B cell (primary cell): ENCODE data around the gene LRRC8E. TPM values are rescaled to one million over a fixed set of nuclear protein-coding genes. Genes with fewer than 3 reads are reported as not detected.

Source experiments
- ATAC-seq: fragments of 200-7000 bp; cut with Tn5 transposase; one replicate; pipeline ENCODE4 v1.10.0; 2021; ENCODE audit warnings: low read depth, mild to moderate bottlenecking, moderate number of reproducible peaks, moderate library complexity
- CTCF ChIA-PET: fragments of 350-600 bp; sonication (Branson Sonifier 250); formaldehyde crosslinking; loops from one replicate; lab custom pipeline; 2021; ENCODE audit warnings: antibody characterized with exemption, inconsistent platforms; lab: Charles Lee
- POLR2A ChIA-PET: fragments of 350-600 bp; sonication (Branson Sonifier 250); formaldehyde crosslinking; loops from one replicate; lab custom pipeline; 2021; ENCODE audit warnings: antibody characterized with exemption; lab: Charles Lee
- DNase-seq: peaks from one replicate; pipeline ENCODE4 v3.0.0; 2013
- H2AFZ ChIP-seq: 2 replicates; pipeline ENCODE4 v1.6.1; 2012; ENCODE audit warnings: mild to moderate bottlenecking, low read depth, low read length; ENCODE audit not compliant: insufficient read depth, poor library complexity, severe bottlenecking
- H3K27ac ChIP-seq, 2 donors: 1 replicate in 1 of 2; 2 replicates in 1 of 2; pipeline ENCODE4 v1.5.1; 2012 to 2013; ENCODE audit warnings: low read length in 2 of 2, mild to moderate bottlenecking in 2 of 2, moderate library complexity in 1 of 2
- H3K27me3 ChIP-seq, 4 experiments: fragments of 200-600 bp in 1 of 4; sonication (generic) in 1 of 4; replicated peaks in 1 of 4; 1 replicate in 2 of 4; 2 replicates in 2 of 4; pipeline versions ENCODE4 v1.6.1 to v1.7.0; 2013 to 2016; ENCODE audit warnings: low read length in 3 of 4, mild to moderate bottlenecking in 2 of 4, mixed read lengths in 1 of 4, moderate library complexity in 1 of 4; ENCODE audit not compliant: insufficient read depth in 4 of 4, control insufficient read depth in 3 of 4; ENCODE audit errors: control extremely low read depth in 1 of 4
- H3K36me3 ChIP-seq, 2 experiments: replicated peaks in 1 of 2; 1 replicate in 1 of 2; 2 replicates in 1 of 2; pipeline versions ENCODE4 v1.6.1 to v1.7.1; 2013; ENCODE audit warnings: low read length in 1 of 2; ENCODE audit not compliant: insufficient read depth in 2 of 2, control insufficient read depth in 1 of 2; ENCODE audit errors: control extremely low read depth in 1 of 2, extremely low read depth in 1 of 2
- H3K4me1 ChIP-seq, 2 donors: fragments of 200-600 bp in 1 of 2; sonication (generic) in 1 of 2; 1 replicate in 1 of 2; 2 replicates in 1 of 2; pipeline versions ENCODE4 v1.5.1 to v1.6.1; 2013 to 2017; ENCODE audit warnings: low read length in 2 of 2; ENCODE audit not compliant: control insufficient read depth in 2 of 2, insufficient read depth in 2 of 2
- H3K4me2 ChIP-seq: replicated peaks from 2 replicates; pipeline ENCODE3; 2012; ENCODE audit warnings: mild to moderate bottlenecking, low read depth, low read length; ENCODE audit not compliant: poor library complexity, severe bottlenecking
- H3K4me3 ChIP-seq, 5 experiments: fragments of 200-600 bp in 1 of 5; sonication (generic) in 1 of 5; 1 replicate in 3 of 5; 2 replicates in 2 of 5; pipeline versions ENCODE4 v1.5.1 to v1.7.0; 2011 to 2016; ENCODE audit warnings: low read length in 4 of 5, mild to moderate bottlenecking in 4 of 5, low read depth in 2 of 5, control low read depth in 1 of 5, moderate library complexity in 1 of 5; ENCODE audit not compliant: insufficient read depth in 1 of 5; ENCODE audit errors: control extremely low read depth in 1 of 5, extremely low read depth in 1 of 5
- H3K79me2 ChIP-seq: fragments of 200-600 bp; sonication (generic); one replicate; pipeline ENCODE4 v1.6.0; 2016; ENCODE audit warnings: low read length; ENCODE audit not compliant: control insufficient read depth, insufficient read depth
- H3K9ac ChIP-seq: fragments of 200-600 bp; sonication (generic); 2 replicates; pipeline ENCODE4 v1.6.1; 2017; ENCODE audit warnings: mild to moderate bottlenecking, low read length, moderate library complexity
- H3K9me3 ChIP-seq, 3 donors: one replicate each; pipeline versions ENCODE4 v1.6.1 to v1.7.1; 2013; ENCODE audit warnings: low read length in 2 of 3; ENCODE audit not compliant: control insufficient read depth in 2 of 3, insufficient read depth in 1 of 3; ENCODE audit errors: control extremely low read depth in 1 of 3
- H4K20me1 ChIP-seq: 2 replicates; pipeline ENCODE4 v1.6.0; 2012; ENCODE audit warnings: mild to moderate bottlenecking, low read length; ENCODE audit not compliant: insufficient read depth, control insufficient read depth, poor library complexity, severe bottlenecking
- H3K27ac Mint-ChIP-seq: one replicate; pipeline ENCODE4 v1.8.0; 2021; ENCODE audit warnings: mixed read lengths
- H3K27me3 Mint-ChIP-seq: one replicate; pipeline ENCODE4 v1.8.0; 2021; ENCODE audit warnings: mixed read lengths
- H3K4me1 Mint-ChIP-seq: one replicate; pipeline ENCODE4 v1.8.0; 2021; ENCODE audit warnings: mixed read lengths
- H3K4me3 Mint-ChIP-seq: one replicate; pipeline ENCODE4 v1.8.0; 2021; ENCODE audit warnings: mixed read lengths
- H3K9me3 Mint-ChIP-seq: one replicate; pipeline ENCODE4 v1.8.0; 2022; ENCODE audit warnings: mixed read lengths; ENCODE audit not compliant: insufficient read depth
- CTCF ChIP-seq: fragments of 200-600 bp; IDR thresholded peaks from one replicate; pipeline ENCODE4 v1.8.0; 2022; ENCODE audit warnings: antibody characterized with exemption, mild to moderate bottlenecking
- EZH2 ChIP-seq: IDR thresholded peaks from 2 replicates; pipeline ENCODE4 v1.6.1; 2012; ENCODE audit warnings: borderline replicate concordance, low read depth, mild to moderate bottlenecking, moderate library complexity, low read length; ENCODE audit not compliant: insufficient read depth, poor library complexity, severe bottlenecking
- WGBS: methylation state at CpG from one replicate; pipeline ENCODE4 v1.1.5; 2013; ENCODE audit warnings: missing lambda C conversion rate; ENCODE audit not compliant: insufficient coverage; 5-methylcytosine and 5-hydroxymethylcytosine counted together
- intact Hi-C: fragments of 100-400 bp; cut with micrococcal nuclease; formaldehyde crosslinking; loops from one replicate; pipeline ENCODE4 v1.10.0; 2022
- polyA plus RNA-seq: library from polyadenylated mRNA; depleted of rRNA; stranded (reverse); fragments of >200 nt; gene quantifications from 2 replicates; pipeline ENCODE4 v1.2.3, GENCODE V29; 2012
- total RNA-seq, 2 donors: library from RNA; stranded (reverse); fragments of 120-200 nt in 1 of 2; gene quantifications; 1 replicate in 1 of 2; 2 replicates in 1 of 2; pipeline versions ENCODE4 v1.2.3 to v1.2.4, GENCODE V29; 2013 to 2022

LRRC8E gene
- total and polyA plus RNA-seq, 2 donors (not counting 1 experiment from before 2014, with no cell fraction given) = not detected

- Mint-ChIP-seq H3K4me1 (peaks cover 28% of the 10 kb centered on the region), H3K27me3 (peaks cover 3% of the 10 kb centered on the region), H3K27ac (no peak overlapping the region), H3K4me3 (no peak overlapping the region), H3K9me3 (no peaks in the 10 kb centered on the region)
- no peak overlapping the region for H3K27ac ChIP-seq
- H3K9ac ChIP-seq = no peak overlapping the region
- H2AFZ ChIP-seq = no peak overlapping the region
- H4K20me1 ChIP-seq = peaks cover 18% of the 10 kb centered on the region
- ATAC-seq = no peak
- CTCF ChIA-PET = interaction anchor here (1.0 to 1.8 kb wide), 3 partner anchors 25 to 102 kb away, joined by 4 read pairs; no protein-coding TSS in a partner anchor
- peaks cover 0 to 7% (median 0%) of the 10 kb centered on the region in 3 donors for H3K9me3 ChIP-seq
- H3K4me1 ChIP-seq = peaks cover 20 to 21% of the 10 kb centered on the region in 2 donors
- H3K36me3 ChIP-seq = peaks cover 0 to 5% of the 10 kb centered on the region in 2 experiments
- 100% methylated on average over 2 of the region's 3 CpGs for WGBS
- no peak overlapping the region for H3K4me2 ChIP-seq
- intact Hi-C loops = no loop called here
- POLR2A ChIA-PET = no interaction called here
- H3K79me2 ChIP-seq = peaks cover 27% of the 10 kb centered on the region
- no peak for TF ChIP-seq CTCF
- TF ChIP-seq EZH2 = no peak
- no peak for DNase-seq
- H3K4me3 ChIP-seq = no peak overlapping the region
- no peaks in the 10 kb centered on the region for H3K27me3 ChIP-seq
Measured at GRCh38 chr19:7900931-7901330, 12.6 kb downstream of the LRRC8E start.

- POLR2A ChIA-PET = interaction anchor here (0.7 kb wide), 1 partner anchor 549 kb away, joined by 4 read pairs; no protein-coding TSS in a partner anchor
- no peak overlapping the region for H2AFZ ChIP-seq
- no peak overlapping the region for H3K4me3 ChIP-seq
- ATAC-seq = no peak
- H3K9me3 ChIP-seq = peaks cover 0 to 7% (median 0%) of the 10 kb centered on the region in 3 donors
- peaks cover 0 to 9% of the 10 kb centered on the region in 2 experiments for H3K36me3 ChIP-seq
- intact Hi-C loops = no loop called here
- no peaks in the 10 kb centered on the region for H3K9me3 Mint-ChIP-seq
- DNase-seq = no peak
- peaks cover 20 to 21% of the 10 kb centered on the region in 2 donors for H3K4me1 ChIP-seq
- H4K20me1 ChIP-seq = peaks cover 23% of the 10 kb centered on the region
- H3K27ac ChIP-seq = no peak overlapping the region
- H3K27me3 Mint-ChIP-seq = peaks cover 3% of the 10 kb centered on the region
- no CpG with 5 or more reads among the region's 7 CpGs for WGBS
- H3K4me2 ChIP-seq = no peak overlapping the region
- H3K4me3 Mint-ChIP-seq = peak overlapping the region; percentile 49
- H3K4me1 Mint-ChIP-seq = peaks cover 29% of the 10 kb centered on the region
- no peak overlapping the region for H3K9ac ChIP-seq
- TF ChIP-seq EZH2 (no peak), CTCF (no peak)
- H3K27ac Mint-ChIP-seq = no peak overlapping the region
- CTCF ChIA-PET = interaction anchor here (1.0 to 1.8 kb wide), 2 partner anchors 32 to 102 kb away, joined by 4 read pairs; no protein-coding TSS in a partner anchor
- no peaks in the 10 kb centered on the region for H3K27me3 ChIP-seq
- peaks cover 31% of the 10 kb centered on the region for H3K79me2 ChIP-seq
Measured at GRCh38 chr19:7901337-7901736, 13.0 kb downstream of the LRRC8E start.
